ENCODE results near the gene ACTR3C. TPM values are rescaled to one million over a fixed set of nuclear protein-coding genes. Genes with fewer than 3 reads are reported as not detected.

The ACTR3C gene
- total RNA-seq, 2 experiments from 2014 or later, result not detected

GRCh38 chr7:150311711-150312110 lies 11.6 kb downstream of the ACTR3C start:
- no peak for DNase-seq (ENCODE audit: low spot score)
- POLR2A ChIA-PET, result no interaction called here
- no peak overlapping the region for H3K4me2 ChIP-seq (ENCODE audit: low read length)
- no peak overlapping the region for H3K27ac ChIP-seq (ENCODE audit: low read depth, low read length, poor library complexity, severe bottlenecking)
- CTCF ChIA-PET (ENCODE audit: unreplicated experiment), result no interaction called here
- H3K4me3 ChIP-seq (ENCODE audit: low read depth, low read length, poor library complexity, severe bottlenecking), result no peak overlapping the region
- H3K9me3 ChIP-seq (ENCODE audit: low read length), result no peaks in the 10 kb centered on the region
- H3K79me2 ChIP-seq (ENCODE audit: insufficient read depth, low read depth, low read length), result no peaks in the 10 kb centered on the region
- no peaks in the 10 kb centered on the region for H4K20me1 ChIP-seq (ENCODE audit: insufficient read depth, low read length)
- no TSS peak for BruUV-seq (replicated peaks)
- no peak overlapping the region for H2AFZ ChIP-seq (ENCODE audit: low read length)
- no peaks in the 10 kb centered on the region for H3K9me2 ChIP-seq (ENCODE audit: insufficient read depth, low read length)
- H3K36me3 ChIP-seq (ENCODE audit: insufficient read depth, low read length), result no peaks in the 10 kb centered on the region
- TF ChIP-seq EZH2phosphoT487 (IDR thresholded peaks at IDR 0.05; ENCODE audit: borderline replicate concordance, low read depth, low read length) (no peak), CTCF (conservative IDR thresholded peaks at IDR 0.05; ENCODE audit: low read length) (no peak)
- H3K4me1 ChIP-seq (ENCODE audit: insufficient read depth, low read length, poor library complexity, severe bottlenecking), result no peaks in the 10 kb centered on the region
- intact Hi-C loops (cut with micrococcal nuclease; ENCODE audit: unreplicated experiment), result no loop called here

GRCh38 chr7:150311146-150311545 lies 12.2 kb downstream of the ACTR3C start:
- H3K4me2 ChIP-seq (ENCODE audit: low read length), result no peak overlapping the region
- BruUV-seq (replicated peaks), result no TSS peak

GRCh38 chr7:150308575-150308974 lies 14.8 kb downstream of the ACTR3C start:
- Histone ChIP-seq H3K27ac (ENCODE audit: low read depth, low read length, poor library complexity, severe bottlenecking) (no peak overlapping the region), H3K4me1 (ENCODE audit: insufficient read depth, low read length, poor library complexity, severe bottlenecking) (no peaks in the 10 kb centered on the region), H2AFZ (ENCODE audit: low read length) (no peak overlapping the region), H3K9me2 (ENCODE audit: insufficient read depth, low read length) (no peaks in the 10 kb centered on the region), H3K36me3 (ENCODE audit: insufficient read depth, low read length) (no peaks in the 10 kb centered on the region), H3K79me2 (ENCODE audit: insufficient read depth, low read depth, low read length) (no peaks in the 10 kb centered on the region), H3K9me3 (ENCODE audit: low read length) (no peaks in the 10 kb centered on the region), H3K4me2 (ENCODE audit: low read length) (no peak overlapping the region), H4K20me1 (ENCODE audit: insufficient read depth, low read length) (no peaks in the 10 kb centered on the region), H3K4me3 (ENCODE audit: low read depth, low read length, poor library complexity, severe bottlenecking) (no peak overlapping the region)
- DNase-seq (ENCODE audit: low spot score), result no peak
- no peak for TF ChIP-seq CTCF (conservative IDR thresholded peaks at IDR 0.05; ENCODE audit: low read length)
- TF ChIP-seq EZH2phosphoT487 (IDR thresholded peaks at IDR 0.05; ENCODE audit: borderline replicate concordance, low read depth, low read length), result no peak
- intact Hi-C loops (cut with micrococcal nuclease; ENCODE audit: unreplicated experiment), result no loop called here
- POLR2A ChIA-PET, result no interaction called here
- no TSS peak for BruUV-seq (replicated peaks)
- CTCF ChIA-PET (ENCODE audit: unreplicated experiment), result no interaction called here

More at GRCh38 chr7:150311146-150311545, 12.2 kb downstream of the ACTR3C start:
- intact Hi-C loops (cut with micrococcal nuclease; ENCODE audit: unreplicated experiment), result no loop called here
- TF ChIP-seq EZH2phosphoT487 (IDR thresholded peaks at IDR 0.05; ENCODE audit: borderline replicate concordance, low read depth, low read length), result no peak
- TF ChIP-seq CTCF (conservative IDR thresholded peaks at IDR 0.05; ENCODE audit: low read length), result no peak
- DNase-seq (ENCODE audit: low spot score), result no peak
- CTCF ChIA-PET (ENCODE audit: unreplicated experiment), result no interaction called here
- no peak overlapping the region for H2AFZ ChIP-seq (ENCODE audit: low read length)
- H3K9me3 ChIP-seq (ENCODE audit: low read length), result no peaks in the 10 kb centered on the region
- H3K27ac ChIP-seq (ENCODE audit: low read depth, low read length, poor library complexity, severe bottlenecking), result no peak overlapping the region
- H3K4me3 ChIP-seq (ENCODE audit: low read depth, low read length, poor library complexity, severe bottlenecking), result no peak overlapping the region
- no peaks in the 10 kb centered on the region for H4K20me1 ChIP-seq (ENCODE audit: insufficient read depth, low read length)
- H3K4me1 ChIP-seq (ENCODE audit: insufficient read depth, low read length, poor library complexity, severe bottlenecking), result no peaks in the 10 kb centered on the region
- POLR2A ChIA-PET, result no interaction called here
- no peaks in the 10 kb centered on the region for H3K9me2 ChIP-seq (ENCODE audit: insufficient read depth, low read length)
- no peaks in the 10 kb centered on the region for H3K79me2 ChIP-seq (ENCODE audit: insufficient read depth, low read depth, low read length)
- no peaks in the 10 kb centered on the region for H3K36me3 ChIP-seq (ENCODE audit: insufficient read depth, low read length)
